ENCODE measurements around the gene BICDL2. TPM values are rescaled to one million over a fixed set of nuclear protein-coding genes. Genes with fewer than 3 reads are reported as not detected.
A peak's percentile ranks its signal among the peaks of the same experiment; 100 is the strongest.

The BICDL2 gene
- total and polyA plus RNA-seq, 2 of the 8 experiments (the other 6 are each of a cell fraction or from before 2014, with no cell fraction given): 7.3 to 15.9 TPM

DNA sequence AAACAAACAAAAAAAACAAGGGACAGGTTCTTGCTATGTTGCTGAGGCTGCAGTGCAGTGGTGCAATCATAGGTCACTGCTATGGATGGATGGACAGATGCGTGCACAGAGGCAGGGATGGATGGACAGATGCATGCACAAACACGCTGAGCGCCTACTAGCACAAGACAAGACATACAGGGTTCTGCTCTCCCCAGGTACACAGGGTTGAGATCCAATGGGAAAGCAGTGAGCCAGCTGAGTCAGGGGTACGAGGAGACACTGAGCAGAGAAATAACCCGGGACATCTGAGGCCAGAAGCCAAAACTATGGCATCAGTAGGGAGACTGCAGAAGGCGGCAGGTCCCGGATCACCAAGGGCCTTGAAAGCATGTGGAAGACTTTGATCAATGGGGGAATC lies 34.9 kb upstream of the BICDL2 start:
- no peaks in the 10 kb centered on the region for H3K79me2 ChIP-seq (ENCODE audit: control insufficient read depth in 1 of 2, insufficient read depth in 2 of 2, low read length in 2 of 2)
- CTCF ChIA-PET (ENCODE audit: partially characterized antibody): interaction anchor here (0.9 to 2.0 kb wide), 6 partner anchors 10 to 33 kb away, joined by 3 to 9 read pairs (median 4); no protein-coding TSS in a partner anchor
- H3K4me2 ChIP-seq (ENCODE audit: insufficient read depth in 1 of 2, low read depth in 2 of 2, low read length in 2 of 2): no peak overlapping the region
- no peak overlapping the region for H3K4me3 ChIP-seq (ENCODE audit: extremely low read depth in 1 of 4, insufficient read depth in 2 of 4, low read depth in 3 of 4, low read length in 4 of 4)
- H2AK5ac ChIP-seq (ENCODE audit: low read depth, low read length): no peak overlapping the region
- DNase-seq (ENCODE audit: low read depth in 1 of 2, low spot score in 2 of 2) (no peak), FAIRE-seq (no peak)
- peaks cover 0 to 2% (median 0%) of the 10 kb centered on the region in 4 experiments; a peak in 2 of 7 replicates for H3K4me1 ChIP-seq (replicated peaks in 1 of 4; ENCODE audit: control insufficient read depth in 3 of 4, insufficient read depth in 4 of 4, low read length in 3 of 4)
- H3K14ac ChIP-seq (ENCODE audit: insufficient read length): no peak overlapping the region
- H3K27me3 ChIP-seq (replicated peaks in 1 of 4; ENCODE audit: control insufficient read depth in 3 of 4, extremely low read depth in 1 of 4, insufficient read depth in 3 of 4, low read length in 3 of 4): no peaks in the 10 kb centered on the region; a peak in 1 of 7 replicates
- H3K4ac ChIP-seq (replicated peaks; ENCODE audit: insufficient read length, low read depth, low read length): no peak overlapping the region
- H4K8ac ChIP-seq (ENCODE audit: extremely low read depth, insufficient read depth, low read length): no peak overlapping the region
- H3K18ac ChIP-seq (ENCODE audit: extremely low read depth, low read length): no peak overlapping the region
- no peak overlapping the region for H4K5ac ChIP-seq (ENCODE audit: insufficient read length, low read depth, low read length)
- no peak overlapping the region for H2BK20ac ChIP-seq (ENCODE audit: low read length)
- no peak overlapping the region for H4K91ac ChIP-seq (replicated peaks; ENCODE audit: insufficient read length, low read length)
- no peak overlapping the region for H3K27ac ChIP-seq (ENCODE audit: low read depth, low read length)
- no peaks in the 10 kb centered on the region for H3K79me1 ChIP-seq (ENCODE audit: low read depth, low read length)
- POLR2A ChIA-PET (ENCODE audit: partially characterized antibody): interaction anchor here (1.2 to 3.8 kb wide), 5 partner anchors 9 to 45 kb away, joined by 3 to 31 read pairs (median 4); partner anchors contain the start of gene ZSCAN10
- no peak overlapping the region for H2BK15ac ChIP-seq (ENCODE audit: low read length)
- no peak overlapping the region for H2BK120ac ChIP-seq (replicated peaks; ENCODE audit: low read depth, low read length)
- 94% methylated on average over 7 of the region's 7 CpGs; no CpG with 5 or more reads in 1 of the 2 experiments for WGBS, 2 experiments (ENCODE audit: extremely low coverage in 1 of 2, insufficient coverage in 1 of 2, insufficient read length in 1 of 2, insufficient replicate concordance in 2 of 2, low coverage in 1 of 2, low lambda C conversion rate in 2 of 2, missing lambda C conversion rate in 1 of 2)
- H3K23ac ChIP-seq (ENCODE audit: insufficient read length): no peak overlapping the region
- no peaks in the 10 kb centered on the region for H3K9me3 ChIP-seq (ENCODE audit: insufficient read depth in 2 of 2, low read depth in 1 of 2, low read length in 1 of 2)
- H2BK12ac ChIP-seq (ENCODE audit: low read depth, low read length): peak overlapping the region; percentile 71; the same call in 1 of the 2 replicates
- no peak overlapping the region for H3K56ac ChIP-seq (replicated peaks; ENCODE audit: insufficient read length, low read depth, low read length)
- H2AFZ ChIP-seq (ENCODE audit: low read length): no peak overlapping the region
- H3K36me3 ChIP-seq (ENCODE audit: control insufficient read depth in 2 of 4, insufficient read depth in 4 of 4, low read length in 3 of 4): no peaks in the 10 kb centered on the region
- no peak overlapping the region for H2BK5ac ChIP-seq (ENCODE audit: low read depth, low read length)
- no peak overlapping the region for H3K9ac ChIP-seq (replicated peaks in 1 of 4; ENCODE audit: extremely low read depth in 1 of 4, low read depth in 3 of 4, low read length in 3 of 4)
- H3K23me2 ChIP-seq (ENCODE audit: low read depth, low read length): no peaks in the 10 kb centered on the region
- peaks cover 0 to 4% of the 10 kb centered on the region in 2 experiments for H4K20me1 ChIP-seq (replicated peaks in 1 of 2; ENCODE audit: control insufficient read depth in 1 of 2, insufficient read depth in 2 of 2, low read length in 2 of 2)
- TF ChIP-seq KDM4A (IDR thresholded peaks at IDR 0.05; ENCODE audit: low read depth, low read length, severe bottlenecking): no peak
- TF ChIP-seq, protein P1, sequence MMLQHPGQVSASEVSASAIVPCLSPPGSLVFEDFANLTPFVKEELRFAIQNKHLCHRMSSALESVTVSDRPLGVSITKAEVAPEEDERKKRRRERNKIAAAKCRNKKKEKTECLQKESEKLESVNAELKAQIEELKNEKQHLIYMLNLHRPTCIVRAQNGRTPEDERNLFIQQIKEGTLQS (IDR thresholded peaks at IDR 0.05; ENCODE audit: insufficient read depth, low read depth, low read length): no peak
- TF ChIP-seq, protein P2, sequence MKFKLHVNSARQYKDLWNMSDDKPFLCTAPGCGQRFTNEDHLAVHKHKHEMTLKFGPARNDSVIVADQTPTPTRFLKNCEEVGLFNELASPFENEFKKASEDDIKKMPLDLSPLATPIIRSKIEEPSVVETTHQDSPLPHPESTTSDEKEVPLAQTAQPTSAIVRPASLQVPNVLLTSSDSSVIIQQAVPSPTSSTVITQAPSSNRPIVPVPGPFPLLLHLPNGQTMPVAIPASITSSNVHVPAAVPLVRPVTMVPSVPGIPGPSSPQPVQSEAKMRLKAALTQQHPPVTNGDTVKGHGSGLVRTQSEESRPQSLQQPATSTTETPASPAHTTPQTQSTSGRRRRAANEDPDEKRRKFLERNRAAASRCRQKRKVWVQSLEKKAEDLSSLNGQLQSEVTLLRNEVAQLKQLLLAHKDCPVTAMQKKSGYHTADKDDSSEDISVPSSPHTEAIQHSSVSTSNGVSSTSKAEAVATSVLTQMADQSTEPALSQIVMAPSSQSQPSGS (IDR thresholded peaks at IDR 0.05; ENCODE audit: low read length): no peak
- TF ChIP-seq CBX5 (IDR thresholded peaks at IDR 0.05; ENCODE audit: low read depth, low read length): no peak
- no peak for TF ChIP-seq JUND (IDR thresholded peaks at IDR 0.05; ENCODE audit: low read length)
- no peak for TF ChIP-seq SAP30 (IDR thresholded peaks at IDR 0.05; ENCODE audit: insufficient read depth, insufficient replicate concordance, low read length)
- TF ChIP-seq NANOG (IDR thresholded peaks at IDR 0.05; ENCODE audit: insufficient read depth, low read depth, low read length, poor library complexity, severe bottlenecking): no peak
- TF ChIP-seq SP1 (IDR thresholded peaks at IDR 0.05; ENCODE audit: low read depth, low read length): no peak
- no peak for TF ChIP-seq RXRA (IDR thresholded peaks at IDR 0.05; ENCODE audit: insufficient read depth, low read depth, low read length)
- TF ChIP-seq HDAC6 (IDR thresholded peaks at IDR 0.05; ENCODE audit: low read depth, low read length): no peak
- TF ChIP-seq CBX8 (IDR thresholded peaks at IDR 0.05; ENCODE audit: borderline replicate concordance, low read depth, low read length): no peak

All from H1 (cell line).